ENCODE data around the gene AHCYL1.

The AHCYL1 gene

GRCh38 chr1:110048240-110048639 lies 63.7 kb downstream of the AHCYL1 start:
- no peak overlapping the region for H3K9ac ChIP-seq (ENCODE audit: low read length)
- peaks cover 99% of the 10 kb centered on the region for H3K36me3 ChIP-seq (ENCODE audit: control insufficient read depth, low read depth, low read length)
- no peaks in the 10 kb centered on the region for H3K9me3 ChIP-seq (ENCODE audit: control insufficient read depth, low read depth, low read length)
- no peak overlapping the region for H3K27ac ChIP-seq (ENCODE audit: low read length)
- H3K27me3 ChIP-seq (ENCODE audit: control insufficient read depth, insufficient read depth, low read length) = no peaks in the 10 kb centered on the region
- H3K4me1 ChIP-seq (ENCODE audit: control insufficient read depth, low read depth, low read length) = no peaks in the 10 kb centered on the region
- no peak overlapping the region for H3K4me3 ChIP-seq (ENCODE audit: low read length)

GRCh38 chr1:110048923-110049601 lies 64.5 kb downstream of the AHCYL1 start:
- Histone ChIP-seq H3K9me3 (ENCODE audit: control insufficient read depth, low read depth, low read length) (no peaks in the 10 kb centered on the region), H3K9ac (ENCODE audit: low read length) (no peak overlapping the region), H3K27ac (ENCODE audit: low read length) (no peak overlapping the region), H3K4me1 (ENCODE audit: control insufficient read depth, low read depth, low read length) (no peaks in the 10 kb centered on the region), H3K27me3 (ENCODE audit: control insufficient read depth, insufficient read depth, low read length) (no peaks in the 10 kb centered on the region), H3K36me3 (ENCODE audit: control insufficient read depth, low read depth, low read length) (peaks cover 97% of the 10 kb centered on the region), H3K4me3 (ENCODE audit: low read length) (no peak overlapping the region)

GRCh38 chr1:110049801-110050601 lies 65.4 kb downstream of the AHCYL1 start:
- H3K4me3 ChIP-seq (ENCODE audit: low read length) = no peak overlapping the region
- no peaks in the 10 kb centered on the region for H3K27me3 ChIP-seq (ENCODE audit: control insufficient read depth, insufficient read depth, low read length)
- no peak overlapping the region for H3K9ac ChIP-seq (ENCODE audit: low read length)
- H3K4me1 ChIP-seq (ENCODE audit: control insufficient read depth, low read depth, low read length) = no peaks in the 10 kb centered on the region
- no peak overlapping the region for H3K27ac ChIP-seq (ENCODE audit: low read length)
- no peaks in the 10 kb centered on the region for H3K9me3 ChIP-seq (ENCODE audit: control insufficient read depth, low read depth, low read length)
- peaks cover 97% of the 10 kb centered on the region for H3K36me3 ChIP-seq (ENCODE audit: control insufficient read depth, low read depth, low read length)

- peaks cover 97% of the 10 kb centered on the region for H3K36me3 ChIP-seq (ENCODE audit: control insufficient read depth, low read depth, low read length)
These were observed 66.2 kb downstream of the AHCYL1 start for GRCh38 chr1:110050602-110051261.

GRCh38 chr1:110051262-110051648 lies 66.7 kb downstream of the AHCYL1 start:
- H3K27me3 ChIP-seq (ENCODE audit: control insufficient read depth, insufficient read depth, low read length) = no peaks in the 10 kb centered on the region
- peaks cover 97% of the 10 kb centered on the region for H3K36me3 ChIP-seq (ENCODE audit: control insufficient read depth, low read depth, low read length)
- H3K9ac ChIP-seq (ENCODE audit: low read length) = no peak overlapping the region
- no peaks in the 10 kb centered on the region for H3K9me3 ChIP-seq (ENCODE audit: control insufficient read depth, low read depth, low read length)
- H3K4me1 ChIP-seq (ENCODE audit: control insufficient read depth, low read depth, low read length) = no peaks in the 10 kb centered on the region
- H3K27ac ChIP-seq (ENCODE audit: low read length) = no peak overlapping the region
- no peak overlapping the region for H3K4me3 ChIP-seq (ENCODE audit: low read length)

More at GRCh38 chr1:110050602-110051261, 66.2 kb downstream of the AHCYL1 start:
- Histone ChIP-seq H3K4me1 (ENCODE audit: control insufficient read depth, low read depth, low read length) (no peaks in the 10 kb centered on the region), H3K27me3 (ENCODE audit: control insufficient read depth, insufficient read depth, low read length) (no peaks in the 10 kb centered on the region), H3K9me3 (ENCODE audit: control insufficient read depth, low read depth, low read length) (no peaks in the 10 kb centered on the region), H3K9ac (ENCODE audit: low read length) (no peak overlapping the region), H3K4me3 (ENCODE audit: low read length) (no peak overlapping the region), H3K27ac (ENCODE audit: low read length) (no peak overlapping the region)

GRCh38 chr1:110053552-110054428 lies 69.2 kb downstream of the AHCYL1 start:
- Histone ChIP-seq H3K9ac (ENCODE audit: low read length) (no peak overlapping the region), H3K36me3 (ENCODE audit: control insufficient read depth, low read depth, low read length) (peaks cover 92% of the 10 kb centered on the region), H3K4me3 (ENCODE audit: low read length) (no peak overlapping the region), H3K4me1 (ENCODE audit: control insufficient read depth, low read depth, low read length) (no peaks in the 10 kb centered on the region), H3K9me3 (ENCODE audit: control insufficient read depth, low read depth, low read length) (no peaks in the 10 kb centered on the region), H3K27me3 (ENCODE audit: control insufficient read depth, insufficient read depth, low read length) (no peaks in the 10 kb centered on the region), H3K27ac (ENCODE audit: low read length) (no peak overlapping the region)

GRCh38 chr1:110055493-110056284 lies 71.1 kb downstream of the AHCYL1 start:
- Histone ChIP-seq H3K9me3 (ENCODE audit: control insufficient read depth, low read depth, low read length) (no peaks in the 10 kb centered on the region), H3K27ac (ENCODE audit: low read length) (no peak overlapping the region), H3K9ac (ENCODE audit: low read length) (no peak overlapping the region), H3K27me3 (ENCODE audit: control insufficient read depth, insufficient read depth, low read length) (no peaks in the 10 kb centered on the region), H3K4me3 (ENCODE audit: low read length) (no peak overlapping the region), H3K4me1 (ENCODE audit: control insufficient read depth, low read depth, low read length) (no peaks in the 10 kb centered on the region), H3K36me3 (ENCODE audit: control insufficient read depth, low read depth, low read length) (peaks cover 74% of the 10 kb centered on the region)

- H3K9me3 ChIP-seq (ENCODE audit: control insufficient read depth, low read depth, low read length) = no peaks in the 10 kb centered on the region
- no peak overlapping the region for H3K9ac ChIP-seq (ENCODE audit: low read length)
- H3K4me1 ChIP-seq (ENCODE audit: control insufficient read depth, low read depth, low read length) = no peaks in the 10 kb centered on the region
- no peak overlapping the region for H3K4me3 ChIP-seq (ENCODE audit: low read length)
- no peaks in the 10 kb centered on the region for H3K27me3 ChIP-seq (ENCODE audit: control insufficient read depth, insufficient read depth, low read length)
- no peak overlapping the region for H3K27ac ChIP-seq (ENCODE audit: low read length)
- peaks cover 68% of the 10 kb centered on the region for H3K36me3 ChIP-seq (ENCODE audit: control insufficient read depth, low read depth, low read length)
These were observed 71.7 kb downstream of the AHCYL1 start for GRCh38 chr1:110056285-110056683.

- Histone ChIP-seq H3K4me3 (ENCODE audit: low read length) (no peak overlapping the region), H3K27me3 (ENCODE audit: control insufficient read depth, insufficient read depth, low read length) (no peaks in the 10 kb centered on the region), H3K27ac (ENCODE audit: low read length) (no peak overlapping the region), H3K9ac (ENCODE audit: low read length) (no peak overlapping the region), H3K36me3 (ENCODE audit: control insufficient read depth, low read depth, low read length) (peaks cover 63% of the 10 kb centered on the region), H3K4me1 (ENCODE audit: control insufficient read depth, low read depth, low read length) (no peaks in the 10 kb centered on the region), H3K9me3 (ENCODE audit: control insufficient read depth, low read depth, low read length) (no peaks in the 10 kb centered on the region)
These were observed 72.2 kb downstream of the AHCYL1 start for GRCh38 chr1:110056776-110057175.

GRCh38 chr1:110057963-110058518 lies 73.5 kb downstream of the AHCYL1 start:
- H3K36me3 ChIP-seq (ENCODE audit: control insufficient read depth, low read depth, low read length) = peaks cover 51% of the 10 kb centered on the region
- no peaks in the 10 kb centered on the region for H3K27me3 ChIP-seq (ENCODE audit: control insufficient read depth, insufficient read depth, low read length)
- H3K9me3 ChIP-seq (ENCODE audit: control insufficient read depth, low read depth, low read length) = no peaks in the 10 kb centered on the region
- H3K4me3 ChIP-seq (ENCODE audit: low read length) = no peak overlapping the region
- no peak overlapping the region for H3K9ac ChIP-seq (ENCODE audit: low read length)
- H3K4me1 ChIP-seq (ENCODE audit: control insufficient read depth, low read depth, low read length) = no peaks in the 10 kb centered on the region
- no peak overlapping the region for H3K27ac ChIP-seq (ENCODE audit: low read length)
